ENCODE data around the gene GRIP1.
A peak's percentile ranks its signal among the peaks of the same experiment; 100 is the strongest.

GRIP1 gene

GRCh38 chr12:66441905-66442559 lies 236.8 kb downstream of the GRIP1 start:
- DNase-seq, result no peak

GRCh38 chr12:66438601-66439000 lies 240.3 kb downstream of the GRIP1 start:
- peak; percentile 7 for DNase-seq

DNA sequence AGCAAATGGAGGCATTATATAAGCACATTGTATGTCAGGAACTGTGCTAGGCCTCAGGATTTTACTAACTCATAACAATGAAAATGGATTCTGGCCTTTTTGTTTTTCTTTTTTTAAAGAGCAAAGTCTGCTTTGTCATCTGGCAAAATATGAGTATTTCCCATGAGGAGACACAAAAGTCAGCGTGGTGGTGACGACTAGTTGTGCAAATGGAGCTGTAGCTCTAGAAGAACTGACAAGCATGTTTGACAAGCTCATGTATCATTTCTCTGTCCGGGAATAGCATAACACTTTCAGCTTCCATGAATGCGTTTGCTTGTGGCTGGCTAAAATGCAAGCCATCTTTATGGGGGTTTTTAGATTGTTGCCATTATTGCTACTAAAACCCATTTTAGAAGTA lies 248.8 kb downstream of the GRIP1 start:
- no peak for DNase-seq

GRCh38 chr12:66428870-66429269 lies 250.0 kb downstream of the GRIP1 start:
- DNase-seq, result no peak

DNA sequence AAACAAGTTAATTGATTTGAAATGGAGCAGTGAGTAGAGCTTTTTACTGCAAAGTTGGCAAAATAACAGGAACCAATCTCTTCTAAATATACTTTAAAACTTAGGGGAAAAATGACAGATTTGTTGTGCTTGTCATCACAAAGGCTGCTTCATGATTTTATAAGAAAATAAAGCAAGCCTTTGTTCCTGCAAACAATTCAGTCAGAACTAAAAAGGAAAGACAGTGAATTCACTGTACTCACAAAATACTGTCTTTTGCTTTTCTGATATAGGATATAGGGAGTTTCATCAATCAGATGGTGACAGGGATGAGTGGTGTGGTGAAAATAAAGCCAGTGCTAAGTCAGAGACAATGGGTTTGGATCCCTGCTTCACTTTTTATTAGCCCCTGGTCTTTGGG lies 250.6 kb downstream of the GRIP1 start:
- no peak for DNase-seq

DNA sequence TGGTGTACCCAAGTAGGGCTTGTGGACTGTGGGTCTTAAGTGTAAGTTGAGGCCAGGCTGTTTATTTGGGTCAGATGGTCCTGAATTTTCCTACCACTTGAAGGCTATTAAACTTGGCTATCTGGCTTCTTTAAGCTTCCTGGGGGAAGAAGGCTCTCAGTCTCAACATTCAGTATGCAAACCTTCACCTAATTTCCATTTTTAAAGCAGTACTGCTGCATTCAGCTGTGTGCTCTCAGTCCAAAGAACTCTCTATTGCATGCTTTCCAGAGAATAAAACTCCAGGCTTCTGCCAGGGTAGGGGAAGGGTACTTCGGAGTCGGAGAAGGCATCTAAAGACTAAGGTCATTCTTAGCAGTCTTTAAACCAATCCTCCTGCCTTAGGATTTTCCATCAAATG lies 252.2 kb downstream of the GRIP1 start:
- no peak for DNase-seq

DNA sequence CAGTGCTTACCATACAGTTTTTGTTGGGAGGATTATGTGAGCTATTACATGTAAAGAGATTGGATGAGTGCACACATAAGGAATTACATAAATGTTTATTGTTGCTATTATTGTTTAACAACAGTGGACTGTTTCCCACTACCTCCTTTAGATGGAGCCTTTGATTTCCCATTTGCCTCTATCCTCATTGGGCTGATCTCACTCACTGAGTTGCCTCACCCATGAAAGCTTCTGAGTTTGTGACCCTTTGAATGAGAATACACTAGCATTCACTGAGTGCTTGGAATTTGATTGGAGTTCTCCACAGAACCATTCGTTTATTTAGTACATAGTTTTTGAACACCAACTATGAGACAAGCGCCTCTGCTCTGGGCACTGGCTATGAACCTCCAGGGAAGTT lies 255.6 kb downstream of the GRIP1 start:
- no peak for DNase-seq

- DNase-seq, result no peak
Measured at GRCh38 chr12:66418908-66419307, 260.0 kb downstream of the GRIP1 start.

DNA sequence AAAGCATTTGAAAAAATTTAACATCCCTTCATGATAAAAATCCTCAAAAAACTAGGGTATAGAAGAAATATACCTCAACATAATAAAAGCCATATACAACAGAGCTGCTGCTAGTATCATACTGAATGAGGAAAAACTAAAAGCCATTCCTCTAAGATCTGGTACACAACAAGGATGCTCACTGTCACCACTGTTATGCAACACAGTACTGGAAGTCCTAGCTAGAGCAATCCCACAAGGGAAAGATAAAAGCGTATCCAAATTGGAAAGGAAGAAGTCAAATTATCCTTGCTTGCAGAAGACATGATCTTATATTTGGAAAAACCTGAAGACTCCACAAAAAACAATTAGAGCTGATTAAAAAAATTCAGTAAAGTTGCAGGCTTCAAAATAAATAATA lies 261.7 kb downstream of the GRIP1 start:
- no peak for DNase-seq

- no peak for DNase-seq
Measured at GRCh38 chr12:66409195-66409871, 269.5 kb downstream of the GRIP1 start.

- DNase-seq, result no peak
Measured at GRCh38 chr12:66405395-66405794, 273.5 kb downstream of the GRIP1 start.

DNA sequence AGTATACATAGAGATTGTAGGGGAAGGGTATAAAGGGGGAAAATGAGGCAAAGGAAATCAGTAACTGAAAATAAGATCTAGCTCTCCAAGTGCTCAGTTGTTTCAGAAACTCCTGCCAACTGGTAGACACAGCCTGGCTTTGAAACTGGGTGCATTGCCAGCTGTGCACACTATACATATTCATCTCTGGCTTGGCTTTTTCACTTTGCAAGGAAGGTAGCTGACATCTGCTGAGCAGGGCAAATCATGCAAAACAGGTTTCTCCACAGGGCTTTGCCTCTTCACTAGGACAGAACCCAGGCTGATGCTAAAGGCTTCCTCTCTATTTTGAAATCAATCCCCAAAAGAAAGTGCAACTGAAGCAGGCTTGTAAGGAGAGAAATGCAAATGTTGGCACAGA lies 275.1 kb downstream of the GRIP1 start:
- no peak for DNase-seq

- no peak for DNase-seq
Measured at GRCh38 chr12:66399911-66400306, 279.0 kb downstream of the GRIP1 start.

DNA sequence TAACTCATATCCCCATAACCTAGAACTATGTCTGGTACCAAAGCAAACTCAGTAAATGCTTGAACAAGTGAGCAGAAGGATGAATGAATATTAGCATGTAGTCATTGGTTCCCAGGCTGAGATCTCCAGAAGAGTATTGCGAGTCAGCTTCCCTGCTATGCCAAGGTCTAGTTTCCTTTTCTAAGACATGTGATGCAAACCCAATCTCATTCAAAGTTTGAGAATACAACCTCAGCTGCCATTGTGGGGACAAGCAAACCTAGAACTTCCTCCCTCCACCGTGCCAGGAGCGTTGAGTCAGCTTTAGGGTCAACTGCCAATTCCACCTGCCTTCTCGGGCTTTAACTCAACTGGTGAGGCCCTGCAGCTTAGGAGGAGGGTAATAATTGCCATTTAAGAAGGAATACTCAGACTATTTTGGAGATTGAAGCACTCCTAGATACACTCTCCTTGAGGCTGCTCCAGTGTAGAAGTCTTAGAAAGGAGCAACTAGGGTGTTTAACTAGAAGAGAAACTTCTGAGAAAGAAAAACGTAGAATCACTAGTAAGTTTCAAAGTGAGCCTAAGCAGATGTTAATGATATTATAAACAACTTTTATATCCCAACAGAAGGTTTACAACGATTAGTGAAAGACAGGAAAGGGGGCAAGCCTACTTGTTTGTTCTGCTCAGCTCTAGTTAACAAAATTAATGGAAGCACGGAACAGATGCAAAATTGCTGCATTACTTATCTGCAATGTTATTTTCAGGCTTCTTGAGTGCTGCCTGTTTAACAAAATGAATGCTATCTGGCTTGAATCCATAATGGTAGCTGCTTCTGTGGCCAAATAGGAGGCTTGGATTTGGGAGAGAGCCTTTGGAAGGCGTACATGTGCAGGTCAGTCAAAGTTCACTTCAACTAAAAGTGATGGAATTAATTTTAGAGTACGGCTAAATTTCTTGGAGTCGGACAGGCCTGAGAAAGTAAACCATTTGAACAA lies 279.7 kb downstream of the GRIP1 start:
- DNase-seq, result no peak

DNA sequence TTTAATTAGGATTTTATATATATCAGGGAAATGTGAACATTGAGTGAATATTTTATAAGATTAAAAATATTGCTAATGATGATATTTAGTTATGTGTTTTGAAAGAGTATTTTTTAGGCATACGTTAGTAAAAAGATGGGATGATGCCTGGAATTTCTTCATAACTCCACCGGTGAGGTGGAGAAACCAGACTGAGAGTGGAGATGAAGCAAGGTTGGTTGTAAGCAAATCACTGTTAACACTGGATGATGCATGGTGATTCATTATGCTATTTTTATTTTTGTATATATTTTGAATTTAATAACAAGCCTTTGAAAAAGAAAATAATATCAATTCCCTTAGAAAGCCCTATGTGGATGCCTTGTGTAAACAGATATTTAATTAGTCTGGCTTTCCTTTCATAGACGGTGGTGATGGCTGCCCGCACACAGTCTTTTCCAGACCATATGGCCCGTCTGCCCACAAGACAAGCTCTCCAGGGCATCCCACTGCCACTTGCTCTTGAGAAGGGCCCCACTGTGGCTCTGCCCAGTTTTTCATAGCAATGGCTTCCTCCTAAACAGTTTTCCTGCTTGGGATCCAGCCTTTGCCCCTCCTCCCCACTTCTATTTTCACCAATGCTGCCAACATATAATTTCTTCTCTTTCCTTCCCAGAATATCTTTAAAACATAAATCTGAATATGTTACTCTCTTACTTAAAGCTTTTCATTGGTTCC lies 281.1 kb downstream of the GRIP1 start:
- no peak for DNase-seq

DNA sequence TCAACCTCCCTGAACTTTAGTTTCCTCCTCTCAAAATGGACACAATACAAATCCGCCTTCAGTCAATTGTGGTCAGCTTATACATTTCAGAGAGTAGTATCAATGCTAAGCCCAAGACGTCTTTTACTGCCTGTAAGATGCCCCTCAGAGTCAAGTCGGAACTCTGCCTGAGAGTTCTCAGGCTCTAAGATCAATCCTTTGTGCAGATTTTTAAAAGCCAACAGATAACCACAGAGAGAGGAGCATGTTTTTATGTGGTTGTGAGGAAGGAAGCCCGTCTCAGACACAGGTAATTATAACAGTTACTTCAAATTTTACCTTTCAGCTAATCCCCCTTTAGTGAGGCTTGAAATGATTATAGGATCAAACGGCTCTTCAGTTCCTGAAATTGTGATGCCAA lies 285.0 kb downstream of the GRIP1 start:
- DNase-seq, result no peak

DNA sequence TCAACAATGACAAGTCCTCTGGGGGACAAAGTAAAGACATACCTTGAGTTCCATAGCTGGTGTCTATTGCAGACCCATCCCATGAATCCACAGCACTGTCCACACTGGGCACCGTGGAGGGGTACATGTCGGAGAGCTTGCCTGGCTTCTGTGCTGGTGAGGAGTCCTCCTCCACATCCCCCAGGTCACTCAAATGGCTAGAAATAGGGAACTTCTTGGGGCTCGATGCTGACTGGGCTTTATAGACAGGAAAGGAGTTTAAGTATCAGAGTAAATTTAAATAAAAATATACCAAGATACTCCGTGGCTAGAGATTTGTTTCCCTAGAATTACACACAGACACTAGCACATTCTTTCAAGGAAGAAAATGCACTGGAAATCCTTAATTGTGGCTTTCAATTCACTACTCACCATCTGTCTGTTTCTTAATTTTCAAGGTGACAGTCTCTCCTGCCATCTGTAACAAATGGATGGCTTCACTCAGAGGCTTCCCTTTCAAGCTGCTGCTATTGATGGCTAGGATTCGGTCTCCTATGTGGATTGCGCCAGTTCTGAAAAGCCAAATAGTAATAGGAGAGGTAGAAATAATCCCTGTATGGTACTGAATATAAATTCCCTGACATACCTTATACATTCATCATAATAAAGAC lies 286.5 kb downstream of the GRIP1 start:
- DNase-seq, result no peak

DNA sequence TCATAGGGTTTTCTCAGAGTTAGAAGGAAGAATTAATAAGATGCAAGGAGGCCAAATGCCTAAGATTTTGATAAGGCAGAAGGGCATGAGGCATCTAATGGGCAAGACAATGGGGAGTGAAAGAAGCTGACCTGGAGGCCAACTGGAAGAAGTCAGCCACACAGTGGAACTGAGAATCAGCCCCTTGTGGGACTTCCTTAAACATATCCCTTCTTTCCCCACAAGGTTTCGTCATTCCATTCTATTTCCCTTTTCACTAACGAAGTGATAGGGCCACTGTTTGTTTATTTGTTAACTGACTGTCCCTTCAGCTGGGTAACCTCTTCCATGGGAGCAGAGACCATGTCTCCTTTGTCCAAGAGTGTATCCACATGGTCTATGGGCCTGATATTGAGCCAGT lies 290.4 kb downstream of the GRIP1 start:
- no peak for DNase-seq

GRCh38 chr12:66387117-66387516 lies 291.8 kb downstream of the GRIP1 start:
- DNase-seq, result no peak

DNA sequence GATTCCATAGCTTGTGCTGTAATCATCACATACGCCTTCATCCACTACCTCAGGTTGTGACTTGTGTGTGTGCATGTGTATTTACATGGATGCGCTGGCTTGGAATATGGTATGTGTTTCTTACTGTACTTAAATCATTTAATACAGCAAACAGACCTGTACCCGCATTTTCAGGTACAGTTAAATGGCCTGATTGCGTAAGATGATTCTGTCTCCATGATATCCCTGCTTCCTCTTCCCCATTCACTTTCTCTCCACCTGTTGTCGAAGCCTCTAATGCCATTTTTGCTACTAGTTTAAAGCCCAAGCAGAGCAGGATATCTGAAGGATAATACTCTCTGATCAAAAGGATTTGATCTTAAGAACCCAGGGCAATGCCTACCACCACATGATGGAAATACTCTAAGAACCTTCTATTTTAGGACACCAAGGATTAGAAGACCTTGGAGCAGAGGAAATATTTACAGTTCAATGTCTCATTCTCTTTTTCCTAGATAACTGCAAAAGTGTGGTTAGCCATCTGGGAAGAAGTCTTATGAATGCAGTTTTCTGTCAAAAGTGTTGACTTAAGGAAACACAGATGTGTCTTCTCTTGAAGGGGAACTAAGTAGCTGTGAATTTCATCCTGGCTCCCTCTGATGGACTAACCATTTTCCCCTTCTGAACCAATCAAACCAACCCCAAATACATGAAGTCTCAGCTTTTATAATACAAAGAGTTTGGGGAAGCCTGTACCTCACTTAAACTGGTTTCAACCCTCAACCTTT lies 297.9 kb downstream of the GRIP1 start:
- DNase-seq, result no peak

GRCh38 chr12:66379616-66380015 lies 299.3 kb downstream of the GRIP1 start:
- DNase-seq, result no peak

GRCh38 chr12:66375560-66375959 lies 303.3 kb downstream of the GRIP1 start:
- DNase-seq, result no peak

Measured in T1000 (cell line).